H9 (cell line): ENCODE measurements around the gene LRFN2. TPM values are rescaled to one million over a fixed set of nuclear protein-coding genes. Genes with fewer than 3 reads are reported as not detected.
A peak's percentile ranks its signal among the peaks of the same experiment; 100 is the strongest.

Experiments
- DNase-seq: peaks from one replicate; pipeline ENCODE4 v3.0.0-alpha.2; 2017
- H2AFZ ChIP-seq: one replicate; pipeline ENCODE4 v1.6.1; 2013; ENCODE audit warnings: mild to moderate bottlenecking, low read length, control low read depth, moderate library complexity
- H2AK5ac ChIP-seq: 2 replicates; pipeline ENCODE4 v1.6.1; 2013; ENCODE audit warnings: low read length, control low read depth, mixed read lengths; ENCODE audit not compliant: insufficient read length
- H2BK120ac ChIP-seq: one replicate; pipeline ENCODE4 v1.6.1; 2013; ENCODE audit warnings: low read depth, mild to moderate bottlenecking, low read length, control low read depth, inconsistent platforms; ENCODE audit not compliant: poor library complexity, severe bottlenecking
- H2BK12ac ChIP-seq: 2 replicates; pipeline ENCODE4 v1.6.1; 2013; ENCODE audit warnings: low read length, control low read depth, mixed read lengths, low read depth; ENCODE audit not compliant: insufficient read length
- H2BK15ac ChIP-seq: 2 replicates; pipeline ENCODE4 v1.6.1; 2013; ENCODE audit warnings: low read depth, low read length, control low read depth
- H2BK20ac ChIP-seq: one replicate; pipeline ENCODE4 v1.6.1; 2013; ENCODE audit warnings: low read depth, mild to moderate bottlenecking, low read length, control low read depth, inconsistent platforms; ENCODE audit not compliant: poor library complexity, severe bottlenecking
- H2BK5ac ChIP-seq: 2 replicates; pipeline ENCODE4 v1.6.1; 2013; ENCODE audit warnings: low read length, control low read depth, mixed read lengths; ENCODE audit not compliant: insufficient read length
- H3K14ac ChIP-seq: 2 replicates; pipeline ENCODE4 v1.6.1; 2013; ENCODE audit warnings: low read length, control low read depth; ENCODE audit not compliant: insufficient read depth
- H3K18ac ChIP-seq: 2 replicates; pipeline ENCODE4 v1.6.1; 2013; ENCODE audit warnings: low read depth, mild to moderate bottlenecking, mixed read lengths, low read length, control low read depth; ENCODE audit not compliant: insufficient read length
- H3K23ac ChIP-seq: 2 replicates; pipeline ENCODE4 v1.6.1; 2013; ENCODE audit warnings: low read length, control low read depth, mixed read lengths, low read depth; ENCODE audit not compliant: insufficient read length
- H3K23me2 ChIP-seq: 2 replicates; pipeline ENCODE4 v1.6.1; 2013; ENCODE audit warnings: low read depth, mild to moderate bottlenecking, mixed read lengths, low read length, control low read depth; ENCODE audit not compliant: insufficient read length, poor library complexity, severe bottlenecking
- H3K27ac ChIP-seq: 2 replicates; pipeline ENCODE4 v1.5.1; 2013; ENCODE audit warnings: low read length, control low read depth, mixed read lengths, low read depth; ENCODE audit not compliant: insufficient read length
- H3K27me3 ChIP-seq: 2 replicates; pipeline ENCODE4 v1.6.1; 2013; ENCODE audit warnings: low read length, control low read depth, inconsistent platforms; ENCODE audit not compliant: insufficient read depth
- H3K4ac ChIP-seq: 2 replicates; pipeline ENCODE4 v1.6.1; 2013; ENCODE audit warnings: low read depth, mild to moderate bottlenecking, control low read depth, inconsistent platforms, low read length, moderate library complexity
- H3K4me1 ChIP-seq: 2 replicates; pipeline ENCODE4 v1.6.1; 2013; ENCODE audit warnings: low read length, control low read depth, inconsistent platforms; ENCODE audit not compliant: insufficient read depth
- H3K4me2 ChIP-seq: 2 replicates; pipeline ENCODE4 v1.6.1; 2013; ENCODE audit warnings: low read length, control low read depth, mixed read lengths; ENCODE audit not compliant: insufficient read length, insufficient read depth
- H3K56ac ChIP-seq: 2 replicates; pipeline ENCODE4 v1.6.1; 2013; ENCODE audit warnings: low read depth, mild to moderate bottlenecking, mixed read lengths, low read length, control low read depth; ENCODE audit not compliant: insufficient read length
- H3K79me1 ChIP-seq: 2 replicates; pipeline ENCODE4 v1.6.1; 2013; ENCODE audit warnings: low read depth, mild to moderate bottlenecking, moderate library complexity, low read length, control low read depth, inconsistent platforms; ENCODE audit not compliant: insufficient read depth, poor library complexity, severe bottlenecking
- H3K79me2 ChIP-seq: 2 replicates; pipeline ENCODE4 v1.6.1; 2013; ENCODE audit warnings: low read length, control low read depth, inconsistent platforms; ENCODE audit not compliant: insufficient read depth
- H3K9ac ChIP-seq: 2 replicates; pipeline ENCODE4 v1.6.1; 2013; ENCODE audit warnings: low read length, control low read depth, mixed read lengths; ENCODE audit not compliant: insufficient read length; ENCODE audit errors: extremely low read depth
- H3K9me3 ChIP-seq: one replicate; pipeline ENCODE4 v1.6.1; 2013; ENCODE audit warnings: low read depth, low read length, inconsistent platforms; ENCODE audit not compliant: control insufficient read depth
- H3T11ph ChIP-seq: one replicate; pipeline ENCODE4 v1.6.1; 2013; ENCODE audit warnings: mild to moderate bottlenecking, low read length, control low read depth, inconsistent platforms
- H4K20me1 ChIP-seq: one replicate; pipeline ENCODE4 v1.6.1; 2013; ENCODE audit not compliant: control insufficient read depth, insufficient read length, insufficient read depth
- H4K5ac ChIP-seq: 2 replicates; pipeline ENCODE4 v1.6.1; 2013; ENCODE audit warnings: low read depth, mild to moderate bottlenecking, mixed read lengths, low read length, control low read depth; ENCODE audit not compliant: insufficient read length
- H4K8ac ChIP-seq: replicated peaks from 2 replicates; pipeline ENCODE4 v1.6.1; 2013; ENCODE audit warnings: low read length, control low read depth, mixed read lengths, low read depth; ENCODE audit not compliant: insufficient read length
- H4K91ac ChIP-seq: 2 replicates; pipeline ENCODE4 v1.6.1; 2013; ENCODE audit warnings: low read depth, mild to moderate bottlenecking, moderate library complexity, mixed read lengths, low read length, control low read depth; ENCODE audit not compliant: insufficient read length
- H3K27ac Mint-ChIP-seq, 3 experiments: 2 replicates in 2 of 3; 3 replicates in 1 of 3; pipeline ENCODE4 v1.8.0; 2020 to 2021; ENCODE audit warnings: mixed read lengths in 3 of 3, mild to moderate bottlenecking in 1 of 3, moderate library complexity in 1 of 3
- H3K27me3 Mint-ChIP-seq: 2 replicates; pipeline ENCODE4 v1.8.0; 2021; ENCODE audit warnings: low read depth, mild to moderate bottlenecking, moderate library complexity, mixed read lengths
- H3K36me3 Mint-ChIP-seq, 3 experiments: 2 replicates in 2 of 3; 3 replicates in 1 of 3; pipeline ENCODE4 v1.8.0; 2020 to 2021; ENCODE audit warnings: low read depth in 3 of 3, mixed read lengths in 3 of 3; ENCODE audit not compliant: insufficient read depth in 1 of 3
- H3K4me1 Mint-ChIP-seq, 2 experiments: 2 replicates each; pipeline ENCODE4 v1.8.0; 2020; ENCODE audit warnings: mixed read lengths in 2 of 2
- H3K4me3 Mint-ChIP-seq, 2 experiments: 2 replicates in 1 of 2; 3 replicates in 1 of 2; pipeline ENCODE4 v1.8.0; 2020 to 2021; ENCODE audit warnings: mild to moderate bottlenecking in 2 of 2, mixed read lengths in 2 of 2, moderate library complexity in 1 of 2
- H3K9me3 Mint-ChIP-seq, 2 experiments: 2 replicates in 1 of 2; 3 replicates in 1 of 2; pipeline ENCODE4 v1.8.0; 2020; ENCODE audit warnings: mild to moderate bottlenecking in 2 of 2, mixed read lengths in 2 of 2, moderate library complexity in 1 of 2
- WGBS: extraction: QIAGEN DNeasy Blood & Tissue Kit; methylation state at CpG from one replicate; pipeline ENCODE4 v1.1.7; 2013; ENCODE audit warnings: missing lambda C conversion rate, low lambda C conversion rate, mixed read lengths; ENCODE audit not compliant: insufficient read length; ENCODE audit errors: extremely low coverage; 5-methylcytosine and 5-hydroxymethylcytosine counted together
- long read RNA-seq: library from polyadenylated mRNA; unstranded; transcript quantifications from one replicate; pipeline ENCODE4 v2.0.0, GENCODE V29; 2020
- total RNA-seq: library from RNA; stranded (reverse); gene quantifications from 2 replicates; pipeline ENCODE4 v1.2.1, GENCODE V29; 2021
- TF ChIP-seq, protein P1 (sequence below): fragments of 200-600 bp; sonication (generic); conservative IDR thresholded peaks from 3 replicates; pipeline ENCODE4 v1.8.0; 2021; ENCODE audit warnings: antibody characterized with exemption, mild to moderate bottlenecking

Gene LRFN2
- total RNA-seq, result 0.11 and 0.13 TPM in 2 replicates
- long read RNA-seq, partial matches to known transcripts, result 0 of 1 reads
- long read RNA-seq, other reads (novel, unspliced or antisense), result 1 of 1 reads

GRCh38 chr6:40587240-40588069 is at the start of gene LRFN2:
TSS of gene LRFN2 (minus strand) at chr6:40587364.
- Mint-ChIP-seq H3K27me3 (peaks cover 72% of the 10 kb centered on the region), H3K27ac (no peak within 1 kb of the TSS; a peak in 1 of 7 replicates), H3K36me3 (peaks cover 0 to 2% (median 0%) of the 10 kb centered on the region in 3 experiments; a peak in 2 of 7 replicates), H3K4me3 (peak within 1 kb of the TSS; percentile 76 to 97), H3K4me1 (peaks cover 32 to 35% of the 10 kb centered on the region in 2 experiments), H3K9me3 (no peaks in the 10 kb centered on the region; a peak in 2 of 5 replicates)
- no peaks in the 10 kb centered on the region for H3K9me3 ChIP-seq
- no peaks in the 10 kb centered on the region; the same call in 1 of the 2 replicates for H3K27me3 ChIP-seq
- no peak within 1 kb of the TSS for H2BK120ac ChIP-seq
- H3T11ph ChIP-seq, result no peak within 1 kb of the TSS
- H3K27ac ChIP-seq, result no peak within 1 kb of the TSS
- H4K5ac ChIP-seq, result no peak within 1 kb of the TSS
- no peak within 1 kb of the TSS for H3K4ac ChIP-seq
- peak within 1 kb of the TSS; percentile 90 for H3K4me2 ChIP-seq
- no peaks in the 10 kb centered on the region for H4K20me1 ChIP-seq
- no peak within 1 kb of the TSS for H2BK15ac ChIP-seq
- no peak within 1 kb of the TSS for H2AFZ ChIP-seq
- H2AK5ac ChIP-seq, result no peak within 1 kb of the TSS
- TF ChIP-seq, protein P1, sequence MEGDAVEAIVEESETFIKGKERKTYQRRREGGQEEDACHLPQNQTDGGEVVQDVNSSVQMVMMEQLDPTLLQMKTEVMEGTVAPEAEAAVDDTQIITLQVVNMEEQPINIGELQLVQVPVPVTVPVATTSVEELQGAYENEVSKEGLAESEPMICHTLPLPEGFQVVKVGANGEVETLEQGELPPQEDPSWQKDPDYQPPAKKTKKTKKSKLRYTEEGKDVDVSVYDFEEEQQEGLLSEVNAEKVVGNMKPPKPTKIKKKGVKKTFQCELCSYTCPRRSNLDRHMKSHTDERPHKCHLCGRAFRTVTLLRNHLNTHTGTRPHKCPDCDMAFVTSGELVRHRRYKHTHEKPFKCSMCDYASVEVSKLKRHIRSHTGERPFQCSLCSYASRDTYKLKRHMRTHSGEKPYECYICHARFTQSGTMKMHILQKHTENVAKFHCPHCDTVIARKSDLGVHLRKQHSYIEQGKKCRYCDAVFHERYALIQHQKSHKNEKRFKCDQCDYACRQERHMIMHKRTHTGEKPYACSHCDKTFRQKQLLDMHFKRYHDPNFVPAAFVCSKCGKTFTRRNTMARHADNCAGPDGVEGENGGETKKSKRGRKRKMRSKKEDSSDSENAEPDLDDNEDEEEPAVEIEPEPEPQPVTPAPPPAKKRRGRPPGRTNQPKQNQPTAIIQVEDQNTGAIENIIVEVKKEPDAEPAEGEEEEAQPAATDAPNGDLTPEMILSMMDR, result peak; percentile 80
- no peak within 1 kb of the TSS for H3K9ac ChIP-seq
- no peak within 1 kb of the TSS for H3K56ac ChIP-seq
- H4K8ac ChIP-seq, result no peak within 1 kb of the TSS
- peak within 1 kb of the TSS; percentile 72; the same call in 1 of the 2 replicates for H3K14ac ChIP-seq
- H3K79me1 ChIP-seq, result no peaks in the 10 kb centered on the region
- H2BK12ac ChIP-seq, result no peak within 1 kb of the TSS
- H2BK5ac ChIP-seq, result no peak within 1 kb of the TSS
- H3K23me2 ChIP-seq, result peaks cover 17% of the 10 kb centered on the region
- peak; percentile 86 for DNase-seq
- H3K4me1 ChIP-seq, result no peaks in the 10 kb centered on the region; the same call in 1 of the 2 replicates
- WGBS, result no CpG with 5 or more reads among the region's 89 CpGs
- H3K79me2 ChIP-seq, result no peaks in the 10 kb centered on the region
- no peak within 1 kb of the TSS for H3K18ac ChIP-seq
- H4K91ac ChIP-seq, result no peak within 1 kb of the TSS
- H2BK20ac ChIP-seq, result no peak within 1 kb of the TSS
- no peak within 1 kb of the TSS for H3K23ac ChIP-seq
